Measurements from ENCODE around the gene MAGEA4. TPM values are rescaled to one million over a fixed set of nuclear protein-coding genes. Genes with fewer than 3 reads are reported as not detected.
"Not testable (repeated sequence)": the region's sequence is repeated elsewhere in the genome, so short reads cannot be mapped to it uniquely, and the experiment has no call there.

The MAGEA4 gene
- total RNA-seq, 1 donor from 2014 or later = not detected

GRCh38 chrX:151902813-151903591, 9.7 kb upstream of the MAGEA4 start:
- Mint-ChIP-seq H3K27ac (ENCODE audit: unreplicated experiment) (peak overlapping the region; percentile 97), H3K36me3 (ENCODE audit: low read depth, unreplicated experiment) (no peaks in the 10 kb centered on the region), H3K4me1 (ENCODE audit: low read depth, unreplicated experiment) (peaks cover 6% of the 10 kb centered on the region), H3K27me3 (ENCODE audit: low read depth, unreplicated experiment) (peaks cover 3% of the 10 kb centered on the region), H3K4me3 (ENCODE audit: unreplicated experiment) (no peak overlapping the region), H3K9me3 (ENCODE audit: unreplicated experiment) (no peaks in the 10 kb centered on the region)
- peaks cover 21% of the 10 kb centered on the region for H3K4me1 ChIP-seq (ENCODE audit: insufficient read depth, low read length)
- H3K4me2 ChIP-seq (ENCODE audit: low read length) = peak overlapping the region; percentile 44
- peak overlapping the region; percentile 54 for H3K27ac ChIP-seq (ENCODE audit: low read depth, low read length)
- peak; percentile 88 for DNase-seq (ENCODE audit: low read depth)
- H4K20me1 ChIP-seq (ENCODE audit: insufficient read depth, low read length) = no peaks in the 10 kb centered on the region
- H3K4me3 ChIP-seq (ENCODE audit: insufficient read depth, low read depth, low read length) = no peak overlapping the region
- no peak for FAIRE-seq
- no peaks in the 10 kb centered on the region for H3K36me3 ChIP-seq (ENCODE audit: insufficient read depth, low read length)
- TF ChIP-seq, protein P1, sequence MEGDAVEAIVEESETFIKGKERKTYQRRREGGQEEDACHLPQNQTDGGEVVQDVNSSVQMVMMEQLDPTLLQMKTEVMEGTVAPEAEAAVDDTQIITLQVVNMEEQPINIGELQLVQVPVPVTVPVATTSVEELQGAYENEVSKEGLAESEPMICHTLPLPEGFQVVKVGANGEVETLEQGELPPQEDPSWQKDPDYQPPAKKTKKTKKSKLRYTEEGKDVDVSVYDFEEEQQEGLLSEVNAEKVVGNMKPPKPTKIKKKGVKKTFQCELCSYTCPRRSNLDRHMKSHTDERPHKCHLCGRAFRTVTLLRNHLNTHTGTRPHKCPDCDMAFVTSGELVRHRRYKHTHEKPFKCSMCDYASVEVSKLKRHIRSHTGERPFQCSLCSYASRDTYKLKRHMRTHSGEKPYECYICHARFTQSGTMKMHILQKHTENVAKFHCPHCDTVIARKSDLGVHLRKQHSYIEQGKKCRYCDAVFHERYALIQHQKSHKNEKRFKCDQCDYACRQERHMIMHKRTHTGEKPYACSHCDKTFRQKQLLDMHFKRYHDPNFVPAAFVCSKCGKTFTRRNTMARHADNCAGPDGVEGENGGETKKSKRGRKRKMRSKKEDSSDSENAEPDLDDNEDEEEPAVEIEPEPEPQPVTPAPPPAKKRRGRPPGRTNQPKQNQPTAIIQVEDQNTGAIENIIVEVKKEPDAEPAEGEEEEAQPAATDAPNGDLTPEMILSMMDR (IDR thresholded peaks at IDR 0.05; ENCODE audit: insufficient read depth, low read depth, low read length) = no peak
- no peak for TF ChIP-seq EZH2 (IDR thresholded peaks at IDR 0.05; ENCODE audit: insufficient read depth, low read length)
- H3K9me3 ChIP-seq (ENCODE audit: insufficient read depth, low read depth, low read length) = no peaks in the 10 kb centered on the region
- peak overlapping the region; percentile 14 for H3K9ac ChIP-seq (ENCODE audit: low read length)
- no peak overlapping the region for H2AFZ ChIP-seq (ENCODE audit: low read depth, low read length)
- no peaks in the 10 kb centered on the region for H3K27me3 ChIP-seq (ENCODE audit: insufficient read depth, low read length)
- no peaks in the 10 kb centered on the region for H3K79me2 ChIP-seq (ENCODE audit: insufficient read depth, low read length)

DNA sequence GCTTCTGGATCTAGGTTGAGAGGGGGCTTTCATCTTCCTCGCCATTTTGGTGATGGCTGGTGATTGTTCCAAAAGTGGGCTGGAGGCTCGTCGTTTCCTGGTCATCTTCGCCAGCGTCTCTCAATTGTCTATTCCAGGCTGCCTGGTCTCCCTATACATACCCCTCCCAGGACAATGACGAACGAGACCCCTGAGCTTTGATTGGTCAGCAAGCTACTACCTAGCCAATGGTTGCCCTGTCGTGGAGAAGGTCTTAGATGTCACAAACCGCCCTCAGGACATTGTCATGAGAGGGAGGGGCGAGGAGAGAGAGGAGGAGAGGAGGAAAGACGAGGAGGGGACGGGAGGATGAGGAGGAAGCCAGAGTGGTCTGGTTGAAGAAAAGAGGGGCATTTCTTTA, 7.7 kb upstream of the MAGEA4 start:
- Histone ChIP-seq H3K36me3 (ENCODE audit: insufficient read depth, low read length) (no peaks in the 10 kb centered on the region), H3K27me3 (ENCODE audit: insufficient read depth, low read length) (no peaks in the 10 kb centered on the region), H3K27ac (ENCODE audit: low read depth, low read length) (no peak overlapping the region), H3K4me3 (ENCODE audit: insufficient read depth, low read depth, low read length) (no peak overlapping the region), H3K4me1 (ENCODE audit: insufficient read depth, low read length) (peaks cover 12% of the 10 kb centered on the region), H3K9me3 (ENCODE audit: insufficient read depth, low read depth, low read length) (no peaks in the 10 kb centered on the region), H2AFZ (ENCODE audit: low read depth, low read length) (no peak overlapping the region), H4K20me1 (ENCODE audit: insufficient read depth, low read length) (no peaks in the 10 kb centered on the region), H3K4me2 (ENCODE audit: low read length) (no peak overlapping the region), H3K79me2 (ENCODE audit: insufficient read depth, low read length) (no peaks in the 10 kb centered on the region), H3K9ac (ENCODE audit: low read length) (no peak overlapping the region)
- FAIRE-seq (no peak), DNase-seq (ENCODE audit: low read depth) (no peak)
- Mint-ChIP-seq H3K4me3 (ENCODE audit: unreplicated experiment) (no peak overlapping the region), H3K4me1 (ENCODE audit: low read depth, unreplicated experiment) (peaks cover 6% of the 10 kb centered on the region), H3K9me3 (ENCODE audit: unreplicated experiment) (no peaks in the 10 kb centered on the region), H3K27me3 (ENCODE audit: low read depth, unreplicated experiment) (peaks cover 2% of the 10 kb centered on the region), H3K36me3 (ENCODE audit: low read depth, unreplicated experiment) (no peaks in the 10 kb centered on the region), H3K27ac (ENCODE audit: unreplicated experiment) (no peak overlapping the region)
- no peak for TF ChIP-seq EZH2 (IDR thresholded peaks at IDR 0.05; ENCODE audit: insufficient read depth, low read length)
- TF ChIP-seq, protein P1 (IDR thresholded peaks at IDR 0.05; ENCODE audit: insufficient read depth, low read depth, low read length) = no peak

- Histone ChIP-seq H3K4me3 (ENCODE audit: insufficient read depth, low read depth, low read length) (no peak overlapping the region), H3K27me3 (ENCODE audit: insufficient read depth, low read length) (no peaks in the 10 kb centered on the region), H3K36me3 (ENCODE audit: insufficient read depth, low read length) (no peaks in the 10 kb centered on the region), H4K20me1 (ENCODE audit: insufficient read depth, low read length) (no peaks in the 10 kb centered on the region), H3K4me2 (ENCODE audit: low read length) (no peak overlapping the region), H3K79me2 (ENCODE audit: insufficient read depth, low read length) (no peaks in the 10 kb centered on the region), H2AFZ (ENCODE audit: low read depth, low read length) (no peak overlapping the region), H3K9ac (ENCODE audit: low read length) (no peak overlapping the region), H3K27ac (ENCODE audit: low read depth, low read length) (no peak overlapping the region), H3K4me1 (ENCODE audit: insufficient read depth, low read length) (no peaks in the 10 kb centered on the region), H3K9me3 (ENCODE audit: insufficient read depth, low read depth, low read length) (no peaks in the 10 kb centered on the region)
- Mint-ChIP-seq H3K9me3 (ENCODE audit: unreplicated experiment) (no peaks in the 10 kb centered on the region), H3K27me3 (ENCODE audit: low read depth, unreplicated experiment) (peaks cover 4% of the 10 kb centered on the region), H3K4me3 (ENCODE audit: unreplicated experiment) (no peak overlapping the region), H3K36me3 (ENCODE audit: low read depth, unreplicated experiment) (no peaks in the 10 kb centered on the region), H3K4me1 (ENCODE audit: low read depth, unreplicated experiment) (no peaks in the 10 kb centered on the region), H3K27ac (ENCODE audit: unreplicated experiment) (no peak overlapping the region)
- DNase-seq (ENCODE audit: low read depth) (no peak), FAIRE-seq (no peak)
- no peak for TF ChIP-seq EZH2 (IDR thresholded peaks at IDR 0.05; ENCODE audit: insufficient read depth, low read length)
- TF ChIP-seq, protein P1 (IDR thresholded peaks at IDR 0.05; ENCODE audit: insufficient read depth, low read depth, low read length) = no peak
These were observed 468 bp upstream of the MAGEA4 start for GRCh38 chrX:151912221-151912620.

GRCh38 chrX:151918736-151919135, 6.0 kb downstream of the MAGEA4 start:
- H3K4me1 ChIP-seq (ENCODE audit: insufficient read depth, low read length); H3K9me3 Mint-ChIP-seq (ENCODE audit: unreplicated experiment); DNase-seq (ENCODE audit: low read depth); H3K36me3 ChIP-seq (ENCODE audit: insufficient read depth, low read length); H2AFZ ChIP-seq (ENCODE audit: low read depth, low read length); H3K27ac ChIP-seq (ENCODE audit: low read depth, low read length); H3K36me3 Mint-ChIP-seq (ENCODE audit: low read depth, unreplicated experiment); H3K4me1 Mint-ChIP-seq (ENCODE audit: low read depth, unreplicated experiment); H3K27me3 Mint-ChIP-seq (ENCODE audit: low read depth, unreplicated experiment); FAIRE-seq; H3K27me3 ChIP-seq (ENCODE audit: insufficient read depth, low read length); H3K9me3 ChIP-seq (ENCODE audit: insufficient read depth, low read depth, low read length); H3K4me2 ChIP-seq (ENCODE audit: low read length); H3K79me2 ChIP-seq (ENCODE audit: insufficient read depth, low read length); H3K27ac Mint-ChIP-seq (ENCODE audit: unreplicated experiment); H3K4me3 Mint-ChIP-seq (ENCODE audit: unreplicated experiment); H3K4me3 ChIP-seq (ENCODE audit: insufficient read depth, low read depth, low read length); H3K9ac ChIP-seq (ENCODE audit: low read length); H4K20me1 ChIP-seq (ENCODE audit: insufficient read depth, low read length): not testable (repeated sequence)
